HepG2 (cell line): Measurements from ENCODE around the gene FBN3.

ENCODE experiments used
- JUND ChIP-seq: sonication (generic); formaldehyde crosslinking; IDR thresholded peaks from 2 replicates; pipeline ENCODE4 v1.8.0; 2022; ENCODE audit warnings: mild to moderate bottlenecking, missing genetic modification reagents
- ZFP41 ChIP-seq: sonication (generic); formaldehyde crosslinking; IDR thresholded peaks from 2 replicates; pipeline ENCODE4 v1.4.0; 2020; ENCODE audit warnings: mild to moderate bottlenecking, missing genetic modification reagents, borderline replicate concordance
- ZNF256 ChIP-seq: sonication (generic); formaldehyde crosslinking; conservative IDR thresholded peaks from 2 replicates; pipeline ENCODE4 v1.4.0; 2020; ENCODE audit warnings: missing genetic modification reagents
- TF ChIP-seq, protein P1 (sequence below): sonication (generic); formaldehyde crosslinking; IDR thresholded peaks from 2 replicates; pipeline ENCODE4 v1.8.0; 2022; ENCODE audit warnings: missing genetic modification reagents, mild to moderate bottlenecking, borderline replicate concordance
- TF ChIP-seq, protein P2 (sequence below): IDR thresholded peaks from 2 replicates; pipeline ENCODE4 v1.6.1; 2012; ENCODE audit warnings: inconsistent platforms

- TF ChIP-seq, protein P1, sequence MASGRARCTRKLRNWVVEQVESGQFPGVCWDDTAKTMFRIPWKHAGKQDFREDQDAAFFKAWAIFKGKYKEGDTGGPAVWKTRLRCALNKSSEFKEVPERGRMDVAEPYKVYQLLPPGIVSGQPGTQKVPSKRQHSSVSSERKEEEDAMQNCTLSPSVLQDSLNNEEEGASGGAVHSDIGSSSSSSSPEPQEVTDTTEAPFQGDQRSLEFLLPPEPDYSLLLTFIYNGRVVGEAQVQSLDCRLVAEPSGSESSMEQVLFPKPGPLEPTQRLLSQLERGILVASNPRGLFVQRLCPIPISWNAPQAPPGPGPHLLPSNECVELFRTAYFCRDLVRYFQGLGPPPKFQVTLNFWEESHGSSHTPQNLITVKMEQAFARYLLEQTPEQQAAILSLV (CRISPR knock-in tag): no peak
- TF ChIP-seq JUND (CRISPR knock-in tag) (no peak), ZNF256 (CRISPR knock-in tag) (no peak), ZFP41 (CRISPR knock-in tag) (no peak)
- TF ChIP-seq, protein P2, sequence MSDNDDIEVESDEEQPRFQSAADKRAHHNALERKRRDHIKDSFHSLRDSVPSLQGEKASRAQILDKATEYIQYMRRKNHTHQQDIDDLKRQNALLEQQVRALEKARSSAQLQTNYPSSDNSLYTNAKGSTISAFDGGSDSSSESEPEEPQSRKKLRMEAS: no peak
Measured at GRCh38 chr19:8096071-8096470, 53.3 kb downstream of the FBN3 start.
